Coronary artery (tissue), 2 donors: Measurements from ENCODE around the gene BCR.

Experiments used
- DNase-seq: peaks from one replicate; pipeline ENCODE4 v3.0.0-alpha.2; 2017; ENCODE audit warnings: low spot score
- H3K27ac ChIP-seq, 2 donors: fragments of 200-600 bp; sonication (generic); one replicate each; pipeline ENCODE4 v1.5.1; 2016 to 2019
- H3K4me3 ChIP-seq: fragments of 200-600 bp; sonication (generic); 2 replicates; pipeline ENCODE4 v1.5.1; 2016; ENCODE audit warnings: mild to moderate bottlenecking, moderate library complexity
- CTCF ChIP-seq: fragments of 200-600 bp; sonication (generic); IDR thresholded peaks from one replicate; pipeline ENCODE4 v1.5.1; 2019; ENCODE audit warnings: antibody characterized with exemption

Gene BCR

GRCh38 chr22:23151827-23152226 is 28.5 kb upstream of the BCR start:
- no peak for TF ChIP-seq CTCF
- no peak for DNase-seq
- no peak overlapping the region for H3K27ac ChIP-seq
- H3K4me3 ChIP-seq: no peak overlapping the region

GRCh38 chr22:23152238-23153114 is 27.8 kb upstream of the BCR start:
- Histone ChIP-seq H3K4me3 (no peak overlapping the region), H3K27ac (no peak overlapping the region)
- no peak for TF ChIP-seq CTCF
- no peak for DNase-seq

- no peak for DNase-seq
- no peak for TF ChIP-seq CTCF
- Histone ChIP-seq H3K4me3 (no peak overlapping the region), H3K27ac (no peak overlapping the region)
These were observed 26.3 kb upstream of the BCR start for GRCh38 chr22:23153994-23154393.

GRCh38 chr22:23154461-23154860 is 25.8 kb upstream of the BCR start:
- Histone ChIP-seq H3K27ac (no peak overlapping the region), H3K4me3 (no peak overlapping the region)
- DNase-seq: no peak
- no peak for TF ChIP-seq CTCF

GRCh38 chr22:23155143-23155542 is 25.2 kb upstream of the BCR start:
- no peak overlapping the region for H3K4me3 ChIP-seq
- no peak for DNase-seq
- no peak for TF ChIP-seq CTCF
- H3K27ac ChIP-seq: no peak overlapping the region

GRCh38 chr22:23155831-23156230 is 24.5 kb upstream of the BCR start:
- DNase-seq: no peak
- no peak overlapping the region for H3K27ac ChIP-seq
- no peak for TF ChIP-seq CTCF
- H3K4me3 ChIP-seq: no peak overlapping the region

GRCh38 chr22:23156286-23156685 is 24.0 kb upstream of the BCR start:
- no peak overlapping the region for H3K27ac ChIP-seq
- no peak overlapping the region for H3K4me3 ChIP-seq
- TF ChIP-seq CTCF: no peak
- no peak for DNase-seq
